HUES64 (cell line): ENCODE results near the gene PPP2R5A.
"Not testable (repeated sequence)": the region's sequence is repeated elsewhere in the genome, so short reads cannot be mapped to it uniquely, and the experiment has no call there.

Experiments used
- H3K27ac ChIP-seq: 2 replicates; pipeline ENCODE4 v1.7.0; 2013; ENCODE audit warnings: low read depth, low read length, inconsistent platforms
- H3K27me3 ChIP-seq: 2 replicates; pipeline ENCODE4 v1.6.1; 2013; ENCODE audit warnings: mild to moderate bottlenecking, low read length; ENCODE audit not compliant: insufficient read depth
- H3K36me3 ChIP-seq: 2 replicates; pipeline ENCODE4 v1.6.1; 2013; ENCODE audit warnings: mild to moderate bottlenecking, low read length; ENCODE audit not compliant: insufficient read depth
- H3K4me1 ChIP-seq: 2 replicates; pipeline ENCODE4 v1.6.1; 2013; ENCODE audit warnings: mild to moderate bottlenecking, low read length, moderate library complexity; ENCODE audit not compliant: insufficient read depth
- H3K4me3 ChIP-seq: 2 replicates; pipeline ENCODE4 v1.5.1; 2013; ENCODE audit warnings: mild to moderate bottlenecking, low read length, moderate library complexity
- H3K9ac ChIP-seq: 2 replicates; pipeline ENCODE4 v1.6.1; 2013; ENCODE audit warnings: mild to moderate bottlenecking, low read depth, low read length
- H3K9me3 ChIP-seq: 2 replicates; pipeline ENCODE4 v1.6.1; 2013; ENCODE audit warnings: low read depth, low read length; ENCODE audit not compliant: insufficient read depth
- WGBS: fragments of 150-250, 120-280 bp; methylation state at CpG from one replicate; pipeline ENCODE4 v1.1.7; 2013; ENCODE audit warnings: missing lambda C conversion rate; 5-methylcytosine and 5-hydroxymethylcytosine counted together

The PPP2R5A gene

GRCh38 chr1:212287995-212288394 is 2.8 kb downstream of the PPP2R5A start:
- H3K9me3 ChIP-seq, H3K9ac ChIP-seq, H3K36me3 ChIP-seq, H3K27ac ChIP-seq, H3K27me3 ChIP-seq: not testable (repeated sequence)
- Histone ChIP-seq H3K4me1 (peaks cover 38% of the 10 kb centered on the region), H3K4me3 (peak overlapping the region; percentile 6; the same call in 1 of the 2 replicates)
- 90% methylated on average over 9 of the region's 9 CpGs for WGBS

- H3K4me1 ChIP-seq, result peaks cover 44% of the 10 kb centered on the region
- no peak overlapping the region for H3K9ac ChIP-seq
- no peaks in the 10 kb centered on the region for H3K36me3 ChIP-seq
- no peak overlapping the region for H3K27ac ChIP-seq
- H3K27me3 ChIP-seq, result no peaks in the 10 kb centered on the region
- H3K4me3 ChIP-seq, result no peak overlapping the region; the same call in 1 of the 2 replicates
- H3K9me3 ChIP-seq, result no peaks in the 10 kb centered on the region
Observed at GRCh38 chr1:212288615-212289014, 3.4 kb downstream of the PPP2R5A start.

- 78% methylated on average over 3 of the region's 4 CpGs for WGBS
- H3K4me3 ChIP-seq, result no peak overlapping the region
- H3K36me3 ChIP-seq, result no peaks in the 10 kb centered on the region
- no peak overlapping the region for H3K9ac ChIP-seq
- peaks cover 43% of the 10 kb centered on the region for H3K4me1 ChIP-seq
- no peaks in the 10 kb centered on the region for H3K27me3 ChIP-seq
- no peak overlapping the region; the same call in 1 of the 2 replicates for H3K27ac ChIP-seq
- no peaks in the 10 kb centered on the region for H3K9me3 ChIP-seq
Observed at GRCh38 chr1:212289262-212290077, 4.3 kb downstream of the PPP2R5A start.

GRCh38 chr1:212290608-212291007 is 5.4 kb downstream of the PPP2R5A start:
- Histone ChIP-seq H3K27ac (peak overlapping the region; percentile 21; the same call in 1 of the 2 replicates), H3K4me3 (no peak overlapping the region), H3K4me1 (peaks cover 43% of the 10 kb centered on the region), H3K9ac (no peak overlapping the region), H3K9me3 (no peaks in the 10 kb centered on the region), H3K27me3 (no peaks in the 10 kb centered on the region), H3K36me3 (no peaks in the 10 kb centered on the region)

- H3K4me3 ChIP-seq, result no peak overlapping the region
- H3K36me3 ChIP-seq, result no peaks in the 10 kb centered on the region
- H3K9ac ChIP-seq, result no peak overlapping the region
- peaks cover 43% of the 10 kb centered on the region for H3K4me1 ChIP-seq
- H3K27me3 ChIP-seq, result no peaks in the 10 kb centered on the region
- H3K27ac ChIP-seq, result peak overlapping the region; percentile 36; the same call in 1 of the 2 replicates
- 30% methylated on average over 6 of the region's 6 CpGs for WGBS
- no peaks in the 10 kb centered on the region for H3K9me3 ChIP-seq
Observed at GRCh38 chr1:212291505-212292134, 6.4 kb downstream of the PPP2R5A start.

- Histone ChIP-seq H3K4me3 (no peak overlapping the region), H3K4me1 (peaks cover 37% of the 10 kb centered on the region), H3K36me3 (no peaks in the 10 kb centered on the region), H3K27ac (no peak overlapping the region), H3K9ac (no peak overlapping the region), H3K9me3 (no peaks in the 10 kb centered on the region), H3K27me3 (no peaks in the 10 kb centered on the region)
- 100% methylated on average over 3 of the region's 4 CpGs for WGBS
Observed at GRCh38 chr1:212292250-212293105, 7.3 kb downstream of the PPP2R5A start.

GRCh38 chr1:212293579-212293978 is 8.4 kb downstream of the PPP2R5A start:
- no peak overlapping the region for H3K4me3 ChIP-seq
- H3K36me3 ChIP-seq, result no peaks in the 10 kb centered on the region
- no peak overlapping the region for H3K27ac ChIP-seq
- WGBS, result no CpG with 5 or more reads among the region's 1 CpG
- H3K9me3 ChIP-seq, result no peaks in the 10 kb centered on the region
- peaks cover 34% of the 10 kb centered on the region for H3K4me1 ChIP-seq
- H3K9ac ChIP-seq, result no peak overlapping the region
- H3K27me3 ChIP-seq, result no peaks in the 10 kb centered on the region

GRCh38 chr1:212294983-212295382 is 9.8 kb downstream of the PPP2R5A start:
- Histone ChIP-seq H3K36me3 (no peaks in the 10 kb centered on the region), H3K27me3 (no peaks in the 10 kb centered on the region), H3K9me3 (no peaks in the 10 kb centered on the region), H3K9ac (no peak overlapping the region), H3K27ac (no peak overlapping the region), H3K4me3 (no peak overlapping the region), H3K4me1 (peaks cover 25% of the 10 kb centered on the region)
- 93% methylated on average over 3 of the region's 3 CpGs for WGBS

- H3K9me3 ChIP-seq, result no peaks in the 10 kb centered on the region
- H3K36me3 ChIP-seq, result no peaks in the 10 kb centered on the region
- H3K4me1 ChIP-seq, result peaks cover 19% of the 10 kb centered on the region
- H3K27ac ChIP-seq, result no peak overlapping the region
- H3K4me3 ChIP-seq, result no peak overlapping the region
- WGBS, result 87% methylated on average over 2 of the region's 2 CpGs
- H3K27me3 ChIP-seq, result no peaks in the 10 kb centered on the region
- no peak overlapping the region for H3K9ac ChIP-seq
Observed at GRCh38 chr1:212295579-212295978, 10.4 kb downstream of the PPP2R5A start.

- Histone ChIP-seq H3K9me3 (no peaks in the 10 kb centered on the region), H3K4me1 (peaks cover 10% of the 10 kb centered on the region), H3K4me3 (no peak overlapping the region), H3K27ac (no peak overlapping the region), H3K36me3 (no peaks in the 10 kb centered on the region), H3K27me3 (no peaks in the 10 kb centered on the region), H3K9ac (no peak overlapping the region)
- 89% methylated on average over 6 of the region's 6 CpGs for WGBS
Observed at GRCh38 chr1:212297338-212297737, 12.1 kb downstream of the PPP2R5A start.

GRCh38 chr1:212301580-212301979 is 16.4 kb downstream of the PPP2R5A start:
- no peaks in the 10 kb centered on the region for H3K27me3 ChIP-seq
- WGBS, result 96% methylated on average over 1 of the region's 1 CpG
- H3K4me1 ChIP-seq, result no peaks in the 10 kb centered on the region
- no peak overlapping the region for H3K27ac ChIP-seq
- no peaks in the 10 kb centered on the region; the same call in 1 of the 2 replicates for H3K9me3 ChIP-seq
- no peak overlapping the region for H3K9ac ChIP-seq
- no peak overlapping the region for H3K4me3 ChIP-seq
- no peaks in the 10 kb centered on the region for H3K36me3 ChIP-seq
